ENCODE data around the gene AGBL3. TPM values are rescaled to one million over a fixed set of nuclear protein-coding genes. Genes with fewer than 3 reads are reported as not detected.

Gene AGBL3
- polyA plus RNA-seq, 3 donors, result 0.03 to 0.20 (median 0.12) TPM

- Histone ChIP-seq H2AFZ (ENCODE audit: insufficient read depth, low read depth, low read length, poor library complexity, severe bottlenecking) (no peak overlapping the region), H3K36me3 (replicated peaks in 1 of 2; ENCODE audit: control insufficient read depth in 1 of 2, insufficient read depth in 2 of 2, low read length in 2 of 2) (peaks cover 3 to 17% of the 10 kb centered on the region in 2 donors), H3K9ac (ENCODE audit: insufficient read depth, low read length, poor library complexity, severe bottlenecking) (no peak overlapping the region), H3K79me2 (ENCODE audit: insufficient read depth, low read length) (no peaks in the 10 kb centered on the region), H3K27ac (ENCODE audit: low read depth in 1 of 2, low read length in 2 of 2) (no peak overlapping the region), H3K9me3 (replicated peaks in 1 of 2; ENCODE audit: control insufficient read depth in 1 of 2, insufficient read depth in 1 of 2, low read length in 2 of 2) (no peaks in the 10 kb centered on the region), H4K20me1 (ENCODE audit: insufficient read depth, low read length) (no peaks in the 10 kb centered on the region), H3K4me3 (replicated peaks in 1 of 3; ENCODE audit: low read depth in 2 of 3, low read length in 3 of 3) (no peak overlapping the region), H3K27me3 (ENCODE audit: control insufficient read depth in 2 of 2, insufficient read depth in 2 of 2, low read length in 2 of 2) (no peaks in the 10 kb centered on the region), H3K4me2 (replicated peaks; ENCODE audit: extremely low read depth, low read length, poor library complexity, severe bottlenecking) (no peak overlapping the region), H3K4me1 (ENCODE audit: control insufficient read depth in 1 of 2, insufficient read depth in 2 of 2, low read length in 2 of 2) (no peaks in the 10 kb centered on the region)
- DNase-seq, result no peak
- intact Hi-C loops (cut with micrococcal nuclease), result no loop called here
- H3K27ac Mint-ChIP-seq, result no peak overlapping the region
- no peak for TF ChIP-seq CTCF (IDR thresholded peaks at IDR 0.05)
- H3K9me3 Mint-ChIP-seq, result peaks cover 0 to 2% (median 0%) of the 10 kb centered on the region in 7 donors
- no peak overlapping the region for H3K4me3 Mint-ChIP-seq
- H3K4me1 Mint-ChIP-seq, result no peaks in the 10 kb centered on the region
- peaks cover 16 to 29% of the 10 kb centered on the region in 2 donors for H3K36me3 Mint-ChIP-seq
- 100% methylated on average over 2 of the region's 2 CpGs for WGBS (ENCODE audit: insufficient coverage)
- no peaks in the 10 kb centered on the region for H3K27me3 Mint-ChIP-seq (ENCODE audit: low read depth in 3 of 3)
Observed at GRCh38 chr7:134996097-134996550, 9.8 kb downstream of the AGBL3 start.

GRCh38 chr7:134997214-134997885 is 11.0 kb downstream of the AGBL3 start:
- Histone ChIP-seq H3K27me3 (ENCODE audit: control insufficient read depth in 2 of 2, insufficient read depth in 2 of 2, low read length in 2 of 2) (no peaks in the 10 kb centered on the region), H3K4me1 (ENCODE audit: control insufficient read depth in 1 of 2, insufficient read depth in 2 of 2, low read length in 2 of 2) (no peaks in the 10 kb centered on the region), H4K20me1 (ENCODE audit: insufficient read depth, low read length) (no peaks in the 10 kb centered on the region), H3K4me3 (replicated peaks in 1 of 3; ENCODE audit: low read depth in 2 of 3, low read length in 3 of 3) (no peak overlapping the region), H3K36me3 (replicated peaks in 1 of 2; ENCODE audit: control insufficient read depth in 1 of 2, insufficient read depth in 2 of 2, low read length in 2 of 2) (peaks cover 3 to 17% of the 10 kb centered on the region in 2 donors), H2AFZ (ENCODE audit: insufficient read depth, low read depth, low read length, poor library complexity, severe bottlenecking) (no peak overlapping the region), H3K9me3 (replicated peaks in 1 of 2; ENCODE audit: control insufficient read depth in 1 of 2, insufficient read depth in 1 of 2, low read length in 2 of 2) (no peaks in the 10 kb centered on the region), H3K27ac (ENCODE audit: low read depth in 1 of 2, low read length in 2 of 2) (no peak overlapping the region), H3K4me2 (replicated peaks; ENCODE audit: extremely low read depth, low read length, poor library complexity, severe bottlenecking) (no peak overlapping the region), H3K79me2 (ENCODE audit: insufficient read depth, low read length) (no peaks in the 10 kb centered on the region), H3K9ac (ENCODE audit: insufficient read depth, low read length, poor library complexity, severe bottlenecking) (no peak overlapping the region)
- Mint-ChIP-seq H3K4me3 (no peak overlapping the region), H3K9me3 (peaks cover 0 to 3% (median 0%) of the 10 kb centered on the region in 7 donors), H3K27ac (no peak overlapping the region), H3K27me3 (ENCODE audit: low read depth in 3 of 3) (peaks cover 0 to 2% (median 0%) of the 10 kb centered on the region in 3 donors), H3K4me1 (no peaks in the 10 kb centered on the region), H3K36me3 (peaks cover 16 to 26% of the 10 kb centered on the region in 2 donors)
- no peak for DNase-seq
- intact Hi-C loops (cut with micrococcal nuclease), result no loop called here
- 90% methylated on average over 2 of the region's 3 CpGs for WGBS (ENCODE audit: insufficient coverage)
- TF ChIP-seq CTCF (IDR thresholded peaks at IDR 0.05), result no peak
